Ascending aorta (tissue), 2 donors: Measurements from ENCODE around the gene INPP5D. TPM values are rescaled to one million over a fixed set of nuclear protein-coding genes. Genes with fewer than 3 reads are reported as not detected.

ENCODE experiments used
- DNase-seq, 2 donors: peaks; one replicate each; pipeline ENCODE4 v3.0.0-alpha.2; 2019; ENCODE audit warnings: low spot score in 2 of 2
- H3K27ac ChIP-seq, 2 donors: fragments of 200-600 bp; sonication (generic); one replicate each; pipeline ENCODE4 v1.5.1; 2016 to 2017; ENCODE audit warnings: mild to moderate bottlenecking in 1 of 2
- H3K27me3 ChIP-seq: fragments of 200-600 bp; sonication (generic); one replicate; pipeline ENCODE4 v1.5.1; 2017
- H3K36me3 ChIP-seq, 2 donors: fragments of 200-600 bp; sonication (generic); one replicate each; pipeline ENCODE4 v1.5.1; 2016
- H3K4me1 ChIP-seq, 2 donors: fragments of 200-600 bp; sonication (generic); one replicate each; pipeline ENCODE4 v1.5.1; 2016 to 2017; ENCODE audit warnings: mild to moderate bottlenecking in 1 of 2
- H3K4me3 ChIP-seq, 2 donors: fragments of 200-600 bp; sonication (generic); one replicate each; pipeline ENCODE4 v1.5.1; 2016 to 2017; ENCODE audit warnings: mild to moderate bottlenecking in 1 of 2
- H3K9me3 ChIP-seq, 2 donors: fragments of 200-600 bp; sonication (generic); one replicate each; pipeline ENCODE4 v1.5.1; 2016
- CTCF ChIP-seq, 3 experiments: fragments of 200-600 bp in 2 of 3; fragments of 450-650 bp in 1 of 3; sonication (generic) in 2 of 3; IDR thresholded peaks; one replicate each; pipeline ENCODE4 v1.5.1; 2016 to 2019; ENCODE audit warnings: antibody characterized with exemption in 3 of 3, mild to moderate bottlenecking in 1 of 3, moderate library complexity in 1 of 3
- intact Hi-C: fragments of 100-400 bp; cut with DNase I; formaldehyde crosslinking; loops from one replicate; pipeline ENCODE4 v1.15.1; 2023
- total RNA-seq: library from RNA; depleted of rRNA; stranded (reverse); fragments of >200 nt; gene quantifications from one replicate; pipeline ENCODE4 v1.1.0, GENCODE V29; 2016

The INPP5D gene
- total RNA-seq, 1 donor from 2014 or later, result 21.7 TPM

DNA sequence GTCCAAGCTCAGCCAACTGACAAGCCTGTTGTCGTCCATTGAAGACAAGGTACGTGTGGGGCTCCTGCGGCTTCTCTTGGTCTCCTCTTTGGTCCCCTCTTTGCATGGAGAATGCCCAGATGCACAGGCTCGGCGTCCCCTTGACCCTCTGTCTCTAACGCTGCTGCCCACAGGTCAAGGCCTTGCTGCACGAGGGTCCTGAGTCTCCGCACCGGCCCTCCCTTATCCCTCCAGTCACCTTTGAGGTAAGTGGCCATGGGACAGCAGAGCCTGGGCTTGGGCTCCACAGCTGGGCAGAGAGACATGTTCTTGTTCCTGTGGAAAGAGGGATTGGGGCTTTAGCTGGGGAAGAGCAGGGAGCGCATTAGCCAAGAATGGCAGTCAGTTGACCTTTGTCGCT, 86.1 kb downstream of the INPP5D start:
- Histone ChIP-seq H3K9me3 (no peaks in the 10 kb centered on the region), H3K27me3 (no peaks in the 10 kb centered on the region), H3K36me3 (no peaks in the 10 kb centered on the region), H3K4me3 (no peak overlapping the region), H3K27ac (no peak overlapping the region), H3K4me1 (no peaks in the 10 kb centered on the region)
- no peak for DNase-seq
- no peak for TF ChIP-seq CTCF (IDR thresholded peaks at IDR 0.05)
- intact Hi-C loops, result no loop called here

DNA sequence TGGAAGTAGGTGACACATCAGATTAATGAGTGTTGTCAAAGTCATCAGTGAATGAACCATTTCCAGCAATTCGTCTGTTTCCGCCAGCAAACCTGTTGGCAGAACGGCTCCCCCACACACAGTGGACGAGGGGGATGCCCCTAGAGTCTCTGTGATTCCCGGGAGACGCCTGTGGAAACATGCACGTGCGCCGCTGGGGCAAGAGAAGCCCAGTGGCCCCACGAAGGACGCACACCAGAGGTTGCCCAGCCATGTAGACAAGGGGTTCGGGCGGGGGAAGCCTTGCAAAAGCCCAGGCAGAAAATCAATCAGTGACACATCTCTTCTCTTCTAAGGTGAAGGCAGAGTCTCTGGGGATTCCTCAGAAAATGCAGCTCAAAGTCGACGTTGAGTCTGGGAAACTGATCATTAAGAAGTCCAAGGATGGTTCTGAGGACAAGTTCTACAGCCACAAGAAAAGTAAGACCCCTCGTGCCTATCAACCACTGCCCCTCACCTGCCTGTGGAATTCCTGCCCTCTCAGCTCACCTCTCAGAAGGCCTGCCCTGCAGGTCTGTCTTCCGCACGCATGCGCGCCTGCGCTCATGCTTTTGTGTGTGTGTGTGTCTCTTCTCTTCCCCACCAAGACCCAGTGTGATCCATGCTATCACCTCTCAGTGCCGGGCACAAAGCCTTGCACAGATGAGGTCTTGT, 87.1 kb downstream of the INPP5D start:
- intact Hi-C loops, result no loop called here
- Histone ChIP-seq H3K27me3 (no peaks in the 10 kb centered on the region), H3K4me3 (no peak overlapping the region), H3K36me3 (no peaks in the 10 kb centered on the region), H3K4me1 (no peaks in the 10 kb centered on the region), H3K27ac (no peak overlapping the region), H3K9me3 (no peaks in the 10 kb centered on the region)
- no peak for TF ChIP-seq CTCF (IDR thresholded peaks at IDR 0.05)
- no peak for DNase-seq

GRCh38 chr2:233147829-233148167, 87.7 kb downstream of the INPP5D start:
- no peaks in the 10 kb centered on the region for H3K9me3 ChIP-seq
- TF ChIP-seq CTCF (IDR thresholded peaks at IDR 0.05), result no peak
- H3K36me3 ChIP-seq, result no peaks in the 10 kb centered on the region
- no peak for DNase-seq
- no peaks in the 10 kb centered on the region for H3K4me1 ChIP-seq
- intact Hi-C loops, result no loop called here
- H3K27ac ChIP-seq, result no peak overlapping the region
- H3K4me3 ChIP-seq, result no peak overlapping the region
- H3K27me3 ChIP-seq, result no peaks in the 10 kb centered on the region

DNA sequence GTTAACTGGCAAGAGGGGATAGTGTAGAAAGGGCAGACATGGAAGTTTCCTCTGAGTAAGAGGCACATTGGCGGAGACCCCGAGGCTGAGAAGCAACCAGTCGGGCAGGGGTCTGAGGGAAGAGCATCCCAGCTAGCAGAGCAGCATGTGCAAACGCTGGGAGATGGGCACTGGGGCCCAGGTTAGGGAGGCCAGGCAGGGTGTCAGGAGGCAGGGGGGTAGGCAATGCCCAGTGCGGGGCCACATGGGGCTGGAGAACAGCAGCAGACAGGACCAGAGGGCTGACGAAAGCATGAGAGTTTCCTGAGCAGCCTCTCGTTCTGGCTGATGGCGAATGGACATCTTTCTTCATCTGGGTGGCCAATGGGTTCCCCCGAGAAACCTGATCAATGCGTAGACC, 88.2 kb downstream of the INPP5D start:
- Histone ChIP-seq H3K4me1 (no peaks in the 10 kb centered on the region), H3K27ac (no peak overlapping the region), H3K36me3 (no peaks in the 10 kb centered on the region), H3K9me3 (no peaks in the 10 kb centered on the region), H3K27me3 (no peaks in the 10 kb centered on the region), H3K4me3 (no peak overlapping the region)
- no peak for TF ChIP-seq CTCF (IDR thresholded peaks at IDR 0.05)
- DNase-seq, result no peak
- intact Hi-C loops, result no loop called here

GRCh38 chr2:233152541-233152940, 92.4 kb downstream of the INPP5D start:
- Histone ChIP-seq H3K9me3 (no peaks in the 10 kb centered on the region), H3K4me1 (no peaks in the 10 kb centered on the region), H3K27me3 (no peaks in the 10 kb centered on the region), H3K4me3 (no peak overlapping the region), H3K27ac (no peak overlapping the region), H3K36me3 (no peaks in the 10 kb centered on the region)
- no peak for DNase-seq
- TF ChIP-seq CTCF (IDR thresholded peaks at IDR 0.05), result no peak
- intact Hi-C loops, result no loop called here
